ENCODE measurements around the gene INPP5A.
"Not testable (repeated sequence)": the region's sequence is repeated elsewhere in the genome, so short reads cannot be mapped to it uniquely, and the experiment has no call there.

INPP5A gene

DNA sequence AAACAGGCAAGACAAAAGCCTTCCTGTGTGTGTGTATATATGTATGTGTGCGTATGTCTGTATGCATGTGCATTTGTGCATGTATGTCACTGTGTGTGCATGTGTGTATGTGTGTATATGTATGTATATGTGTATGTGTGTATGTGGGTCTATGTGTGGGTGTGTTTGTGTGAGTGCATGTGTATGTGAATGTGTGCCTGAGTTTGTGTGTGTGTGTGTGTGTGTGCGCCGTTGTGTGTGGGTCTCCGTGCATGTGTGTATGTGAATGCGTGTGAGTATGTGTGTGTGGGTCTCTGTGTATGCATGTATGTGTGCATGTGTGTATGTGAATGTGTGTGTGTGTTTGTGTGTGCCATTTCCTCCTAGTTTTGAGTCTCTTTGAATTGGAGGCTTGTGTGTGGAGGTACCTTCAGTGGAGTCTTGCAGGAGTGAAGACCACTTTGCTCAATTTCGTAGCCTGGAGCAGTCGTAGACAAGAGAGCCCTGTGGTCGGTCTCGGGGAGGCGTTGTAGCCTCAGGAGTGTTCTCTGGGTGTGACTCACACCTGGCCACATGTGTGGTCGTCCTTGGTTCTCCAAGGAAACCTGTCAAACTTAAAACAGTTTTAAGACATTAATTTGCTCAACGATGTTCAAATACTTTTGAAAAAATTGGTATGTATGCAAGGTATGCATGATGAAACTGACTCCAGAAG lies 28.1 kb downstream of the INPP5A start:
- DNase-seq, result no peak

DNA sequence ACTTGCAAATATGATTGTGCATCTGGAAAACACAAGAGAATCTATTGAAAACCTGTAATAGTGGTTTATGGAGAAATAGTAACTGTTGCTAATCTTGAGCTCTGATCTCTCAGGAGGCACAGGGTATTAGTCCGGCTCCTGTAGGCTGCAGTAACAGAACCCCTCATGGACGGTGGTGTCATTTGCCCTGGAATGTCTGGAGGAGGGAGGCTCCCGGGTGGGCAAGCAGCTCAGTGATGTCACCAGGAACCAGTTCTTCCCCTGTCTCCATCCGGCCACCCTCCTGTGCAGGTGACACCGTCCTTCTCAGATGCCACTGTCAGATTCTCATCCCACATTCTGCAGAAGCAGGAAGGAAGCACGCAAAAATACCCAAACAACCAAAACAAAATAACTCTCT lies 29.3 kb downstream of the INPP5A start:
- no peak for DNase-seq

GRCh38 chr10:132570265-132570664 lies 32.7 kb downstream of the INPP5A start:
- no peak for DNase-seq

DNA sequence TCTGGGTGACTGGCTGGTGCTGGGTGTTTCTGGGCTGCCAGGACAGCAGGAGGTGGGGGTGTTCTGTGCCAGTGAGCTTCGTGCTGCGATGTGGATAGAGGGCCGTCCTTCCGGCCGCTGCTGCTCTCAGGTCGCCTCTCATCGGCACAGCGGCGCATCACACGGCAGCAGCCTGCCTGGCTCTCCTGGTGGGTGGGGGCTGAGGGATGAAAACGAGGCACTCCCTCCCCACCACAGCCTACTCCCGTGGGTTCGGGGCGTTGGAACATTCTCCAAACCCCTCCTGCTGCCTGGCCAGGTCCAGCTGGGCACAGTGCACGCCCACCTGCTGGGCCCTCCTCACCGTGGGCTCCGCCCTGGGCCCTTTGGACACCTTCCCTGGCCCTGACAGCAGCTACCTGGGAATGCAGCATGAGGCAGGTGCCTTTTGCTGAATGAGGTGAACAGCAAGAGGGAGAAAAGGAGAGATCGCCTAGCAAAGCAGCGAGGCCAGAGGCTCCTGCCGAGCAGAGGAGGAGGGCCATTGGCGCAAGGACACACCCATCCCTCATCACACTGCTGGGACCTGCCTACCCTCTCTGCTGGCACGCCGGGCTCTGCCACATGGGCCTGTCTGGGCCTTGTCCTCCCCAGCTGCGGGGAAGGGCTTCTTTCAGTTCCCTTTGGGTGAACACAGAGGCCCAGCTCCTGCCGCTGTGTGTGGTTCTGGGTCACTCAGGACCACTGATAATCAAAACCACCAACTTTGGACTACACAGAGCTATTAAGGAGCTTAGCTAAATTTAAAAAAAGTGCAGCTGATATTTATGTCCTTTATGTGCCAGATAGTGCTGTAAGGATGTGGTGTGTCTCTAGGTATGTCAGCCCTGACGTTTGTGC lies 33.4 kb downstream of the INPP5A start:
- no peak for DNase-seq

DNA sequence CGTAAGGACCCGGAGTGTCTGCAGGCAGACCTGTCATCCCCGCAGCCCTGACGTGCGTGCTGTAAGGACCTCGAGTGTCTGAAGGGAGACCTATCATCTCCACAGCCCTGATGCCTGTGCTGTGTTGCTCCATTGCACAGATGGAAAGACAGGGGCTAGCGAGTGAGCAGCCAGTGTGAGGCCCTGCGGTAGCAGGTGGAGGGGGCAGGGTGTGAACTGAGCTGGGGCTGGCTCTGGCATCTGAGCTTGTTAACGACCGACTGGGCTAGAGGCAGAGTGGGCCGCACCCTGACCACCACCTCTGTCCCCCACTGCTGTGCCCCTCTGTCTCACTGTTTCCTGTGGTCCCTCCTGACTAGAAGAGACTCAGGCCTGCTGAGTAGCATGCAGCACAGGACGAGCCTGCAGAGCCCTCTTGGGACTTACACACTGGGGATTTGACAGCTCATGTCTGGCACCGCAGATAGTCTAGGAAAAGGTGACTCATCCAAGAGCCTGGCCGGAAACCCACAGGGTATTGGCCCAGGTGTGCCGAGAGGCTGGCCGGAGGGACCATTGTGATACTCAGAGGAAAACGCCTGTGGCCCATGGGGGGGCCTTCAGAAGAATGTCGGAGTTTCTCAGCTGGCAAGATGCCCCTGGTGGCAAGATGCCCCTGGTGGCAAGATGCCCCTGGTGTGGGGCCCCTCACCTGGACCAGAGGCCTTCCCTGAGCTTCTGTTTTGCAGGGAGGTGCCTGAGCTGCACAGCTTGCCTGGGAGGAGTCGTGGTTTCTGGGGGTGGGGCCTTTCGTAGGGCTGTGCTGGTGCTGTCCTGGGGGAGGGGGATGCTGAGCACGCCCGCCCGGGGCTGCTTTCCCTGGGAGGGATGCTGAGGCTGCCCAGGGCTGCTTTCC lies 34.3 kb downstream of the INPP5A start:
- peak; percentile 45 to 61 for DNase-seq

- DNase-seq, result no peak
These were observed 35.0 kb downstream of the INPP5A start for GRCh38 chr10:132572545-132572937.

GRCh38 chr10:132572946-132573345 lies 35.4 kb downstream of the INPP5A start:
- not testable (repeated sequence) for DNase-seq

GRCh38 chr10:132574288-132574687 lies 36.7 kb downstream of the INPP5A start:
- DNase-seq, result no peak

DNA sequence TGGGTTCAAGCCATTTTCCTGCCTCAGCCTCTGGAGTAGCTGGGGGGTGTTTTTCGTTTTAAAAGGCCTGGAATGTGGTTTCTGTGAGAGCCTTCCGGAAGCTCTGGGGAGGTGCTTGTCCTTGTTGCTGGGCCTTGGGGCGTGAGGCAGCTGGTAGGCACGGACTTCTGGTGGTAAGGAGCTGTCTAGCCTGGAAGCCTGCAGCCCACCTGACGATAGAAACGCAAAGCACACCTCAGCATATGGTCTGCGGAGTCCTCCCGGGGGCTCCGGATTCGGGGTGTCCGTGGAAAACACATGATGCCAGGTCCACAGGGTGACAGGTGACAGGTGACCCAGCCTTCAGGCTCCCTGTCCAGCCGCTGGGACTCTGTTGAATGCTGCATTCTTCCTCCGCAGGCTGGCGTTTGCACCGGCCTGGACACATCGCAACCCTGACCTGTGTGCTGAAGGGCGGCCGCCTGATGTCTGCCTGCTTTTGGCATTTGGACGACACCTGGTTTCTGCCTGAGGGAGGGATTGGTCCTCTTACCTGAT lies 37.3 kb downstream of the INPP5A start:
- DNase-seq, result peak; percentile 42 to 43

- DNase-seq, result peak; percentile 90 to 91
These were observed 38.0 kb downstream of the INPP5A start for GRCh38 chr10:132575320-132576201.

DNA sequence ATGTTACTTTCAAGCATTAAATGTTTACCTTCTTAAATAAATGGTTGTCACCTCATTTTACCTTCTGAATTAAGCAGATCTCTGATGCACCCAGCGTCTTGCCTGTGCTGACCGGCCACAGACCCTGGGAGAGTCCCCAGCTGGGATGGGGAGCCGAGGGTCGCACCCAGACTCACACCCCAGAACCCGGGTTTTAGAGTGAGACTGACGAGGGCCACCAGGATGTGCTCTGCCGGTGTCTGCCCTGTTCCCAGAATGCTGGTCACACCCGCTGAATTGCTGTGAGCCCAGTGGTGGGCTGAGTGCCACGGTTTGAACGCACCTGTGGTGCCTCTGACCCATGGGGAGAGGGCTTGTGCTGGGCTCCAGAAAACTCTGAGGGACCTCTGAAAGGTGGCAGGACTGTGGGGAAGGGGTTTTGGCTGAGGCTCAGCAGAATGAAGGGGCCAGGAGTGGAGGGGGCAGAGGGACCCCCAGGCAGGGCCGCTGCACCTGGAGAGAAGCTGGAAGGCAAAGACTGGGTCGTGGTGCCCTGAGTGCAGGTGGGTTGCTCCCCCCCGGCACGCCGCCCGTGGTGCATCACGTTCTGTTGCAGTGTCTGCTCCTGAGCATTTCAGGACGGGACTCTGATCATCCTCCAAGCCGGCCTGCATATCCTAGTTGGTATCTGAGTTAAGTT lies 39.2 kb downstream of the INPP5A start:
- DNase-seq, result no peak

DNA sequence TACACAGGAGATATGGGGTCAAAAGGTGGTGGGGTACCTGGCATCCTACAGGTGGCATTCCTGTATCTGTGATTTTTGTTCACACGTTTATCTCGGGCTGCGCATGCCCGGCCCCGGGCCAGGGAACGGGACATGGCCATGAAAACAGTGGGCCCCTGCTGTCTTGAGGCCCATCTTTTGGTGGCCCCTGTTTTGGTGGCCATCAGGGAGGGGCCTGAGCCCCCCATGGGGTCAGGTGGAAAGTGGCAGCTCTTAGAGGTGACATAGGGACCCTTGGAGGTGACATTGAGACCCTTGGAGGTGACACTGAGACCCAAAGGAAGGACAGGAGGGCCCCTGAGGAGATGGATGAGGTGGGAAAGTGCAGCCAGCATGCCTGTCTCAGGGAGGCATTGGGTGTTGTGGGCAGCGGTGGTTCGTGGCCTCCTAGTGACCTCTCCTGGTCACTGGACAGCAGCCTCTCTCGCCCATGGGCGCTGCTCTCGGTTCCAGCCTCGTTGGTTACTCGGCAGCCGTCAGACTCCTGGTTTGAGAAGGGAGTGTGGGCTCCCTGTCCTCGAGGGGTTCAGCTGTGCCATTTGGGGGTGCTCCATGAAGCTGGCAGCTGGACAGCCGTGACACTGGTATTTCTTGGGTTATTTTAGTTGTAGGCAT lies 39.9 kb downstream of the INPP5A start:
- DNase-seq, result no peak

- no peak for DNase-seq
These were observed 40.8 kb downstream of the INPP5A start for GRCh38 chr10:132578287-132578951.

GRCh38 chr10:132579027-132579859 lies 41.7 kb downstream of the INPP5A start:
- DNase-seq, result no peak

- no peak for DNase-seq
These were observed 42.6 kb downstream of the INPP5A start for GRCh38 chr10:132580143-132580542.

DNA sequence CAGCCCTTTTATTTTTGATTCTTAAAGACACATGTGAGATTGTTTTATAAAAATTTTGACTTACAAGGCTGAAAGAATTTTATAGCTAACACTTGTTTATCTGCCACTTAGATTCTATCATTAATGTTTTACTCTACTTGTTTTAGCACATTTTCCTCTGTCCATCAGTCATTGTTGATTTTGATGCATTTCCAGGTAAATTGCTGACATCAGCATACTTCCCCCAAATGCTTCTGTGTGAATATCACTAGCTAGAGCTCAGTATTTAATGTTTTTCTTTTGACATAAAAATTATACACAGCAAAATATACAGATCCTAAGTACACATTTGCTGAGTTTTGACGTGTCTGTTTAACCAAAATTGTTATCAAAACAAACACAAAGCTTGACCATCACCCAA lies 43.0 kb downstream of the INPP5A start:
- DNase-seq, result no peak

DNA sequence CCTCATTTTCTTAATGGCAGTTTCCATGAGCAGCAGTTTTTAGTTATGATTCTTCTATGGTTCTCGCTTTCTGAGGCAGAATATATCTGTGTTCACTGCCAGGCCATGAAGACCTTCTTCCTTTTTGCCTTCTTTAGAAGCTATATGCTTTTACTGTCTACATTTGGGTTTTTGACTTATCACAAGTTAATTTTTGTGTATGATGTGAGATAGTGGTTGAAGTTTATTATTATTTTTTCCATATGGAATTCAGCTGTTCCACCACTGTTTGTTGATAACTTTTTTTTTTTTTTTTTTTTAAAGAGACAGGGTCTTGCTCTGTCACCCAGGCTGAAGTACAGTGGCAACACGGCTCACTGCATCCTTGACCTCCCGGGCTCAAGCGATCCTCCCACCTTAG lies 44.5 kb downstream of the INPP5A start:
- no peak for DNase-seq

- DNase-seq, result no peak
These were observed 45.2 kb downstream of the INPP5A start for GRCh38 chr10:132582771-132583170.

- no peak for DNase-seq
These were observed 45.9 kb downstream of the INPP5A start for GRCh38 chr10:132583456-132583855.

Measured in AML-193 (cell line).